ENCODE results near the gene SEMA5B. TPM values are rescaled to one million over a fixed set of nuclear protein-coding genes. Genes with fewer than 3 reads are reported as not detected.
A peak's percentile ranks its signal among the peaks of the same experiment; 100 is the strongest.

Gene SEMA5B
- total and polyA plus RNA-seq, 12 donors = 0.35 to 4.3 (median 1.8) TPM

- Histone ChIP-seq H3K27me3 (no peaks in the 10 kb centered on the region), H3K27ac (no peak overlapping the region), H3K4me1 (replicated peaks in 1 of 2) (peaks cover 0 to 4% of the 10 kb centered on the region in 2 donors), H3K4me3 (no peak overlapping the region), H3K36me3 (replicated peaks in 1 of 2) (no peaks in the 10 kb centered on the region), H3K9me3 (replicated peaks in 1 of 3) (no peaks in the 10 kb centered on the region)
- no peak for DNase-seq
- WGBS, 4 donors = 81 to 91% (median 84%) methylated on average over 6 of the region's 6 CpGs
- intact Hi-C loops (cut with DNase I) = no loop called here
- TF ChIP-seq CTCF (IDR thresholded peaks at IDR 0.05) (no peak), POLR2A (IDR thresholded peaks at IDR 0.05) (no peak)
Measured at GRCh38 chr3:122978569-122978968, 49.0 kb downstream of the SEMA5B start.

GRCh38 chr3:122977746-122978466 lies 49.7 kb downstream of the SEMA5B start:
- peaks cover 0 to 4% of the 10 kb centered on the region in 2 donors for H3K4me1 ChIP-seq (replicated peaks in 1 of 2)
- intact Hi-C loops (cut with DNase I) = no loop called here
- H3K27ac ChIP-seq = no peak overlapping the region
- H3K4me3 ChIP-seq = no peak overlapping the region
- H3K27me3 ChIP-seq = no peaks in the 10 kb centered on the region
- peak in 1 of 7 donors; percentile 27 for DNase-seq
- 59 to 81% (median 77%) methylated on average over 9 to 14 of the region's 14 CpGs for WGBS, 4 donors
- no peak for TF ChIP-seq POLR2A (IDR thresholded peaks at IDR 0.05)
- TF ChIP-seq CTCF (IDR thresholded peaks at IDR 0.05) = no peak
- no peaks in the 10 kb centered on the region for H3K36me3 ChIP-seq (replicated peaks in 1 of 2)
- no peaks in the 10 kb centered on the region for H3K9me3 ChIP-seq (replicated peaks in 1 of 3)

GRCh38 chr3:122975924-122976293 lies 51.7 kb downstream of the SEMA5B start:
- intact Hi-C loops (cut with DNase I) = no loop called here
- H3K4me3 ChIP-seq = no peak overlapping the region
- no peaks in the 10 kb centered on the region for H3K36me3 ChIP-seq (replicated peaks in 1 of 2)
- TF ChIP-seq POLR2A (IDR thresholded peaks at IDR 0.05) (no peak), CTCF (IDR thresholded peaks at IDR 0.05) (no peak)
- DNase-seq = no peak
- H3K27me3 ChIP-seq = no peaks in the 10 kb centered on the region
- 76 to 87% (median 82%) methylated on average over 4 of the region's 4 CpGs for WGBS, 4 donors
- no peaks in the 10 kb centered on the region for H3K9me3 ChIP-seq (replicated peaks in 1 of 3)
- H3K4me1 ChIP-seq (replicated peaks in 1 of 2) = peaks cover 0 to 4% of the 10 kb centered on the region in 2 donors
- no peak overlapping the region for H3K27ac ChIP-seq

- Histone ChIP-seq H3K9me3 (replicated peaks in 1 of 3) (no peaks in the 10 kb centered on the region), H3K27ac (peak overlapping the region in 1 of 5 donors; percentile 43), H3K36me3 (replicated peaks in 1 of 2) (no peaks in the 10 kb centered on the region), H3K4me3 (no peak overlapping the region), H3K27me3 (no peaks in the 10 kb centered on the region), H3K4me1 (replicated peaks in 1 of 2) (peaks cover 0 to 4% of the 10 kb centered on the region in 2 donors)
- no peak for TF ChIP-seq POLR2A (IDR thresholded peaks at IDR 0.05)
- TF ChIP-seq CTCF (IDR thresholded peaks at IDR 0.05) = no peak
- DNase-seq = no peak
- WGBS, 4 donors = 34 to 48% (median 47%) methylated on average over 10 to 12 of the region's 12 CpGs
- intact Hi-C loops (cut with DNase I) = no loop called here
Measured at GRCh38 chr3:122975163-122975923, 52.2 kb downstream of the SEMA5B start.
